GM19328 (cell line): ENCODE results near the gene FNDC5.

Experiments used
- ATAC-seq: cut with Tn5 transposase; IDR thresholded peaks from one replicate; pipeline ENCODE4 v1.9.1; 2021; ENCODE audit warnings: mild to moderate bottlenecking, moderate library complexity; ENCODE audit not compliant: unreplicated experiment

FNDC5 gene

DNA sequence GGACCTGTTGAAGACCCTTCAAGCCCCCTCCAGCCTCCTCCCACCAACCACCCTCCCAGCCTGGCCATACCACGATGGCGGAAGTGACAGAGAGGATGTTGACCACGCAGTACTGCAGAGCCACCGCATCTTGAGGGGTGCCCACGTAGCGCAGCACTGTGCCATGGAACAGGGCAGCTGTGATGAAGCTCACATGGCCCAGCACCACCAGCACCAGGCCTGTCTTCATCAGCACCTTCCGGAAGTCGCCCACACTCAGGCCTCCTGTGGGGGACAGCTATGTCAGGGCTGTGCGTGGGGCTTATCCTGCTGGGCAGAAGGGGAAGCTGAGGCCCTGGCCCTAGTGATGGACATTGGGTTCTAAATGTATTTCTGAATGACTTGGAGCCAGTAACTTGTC, 27.3 kb upstream of the FNDC5 start:
- ATAC-seq = no peak

DNA sequence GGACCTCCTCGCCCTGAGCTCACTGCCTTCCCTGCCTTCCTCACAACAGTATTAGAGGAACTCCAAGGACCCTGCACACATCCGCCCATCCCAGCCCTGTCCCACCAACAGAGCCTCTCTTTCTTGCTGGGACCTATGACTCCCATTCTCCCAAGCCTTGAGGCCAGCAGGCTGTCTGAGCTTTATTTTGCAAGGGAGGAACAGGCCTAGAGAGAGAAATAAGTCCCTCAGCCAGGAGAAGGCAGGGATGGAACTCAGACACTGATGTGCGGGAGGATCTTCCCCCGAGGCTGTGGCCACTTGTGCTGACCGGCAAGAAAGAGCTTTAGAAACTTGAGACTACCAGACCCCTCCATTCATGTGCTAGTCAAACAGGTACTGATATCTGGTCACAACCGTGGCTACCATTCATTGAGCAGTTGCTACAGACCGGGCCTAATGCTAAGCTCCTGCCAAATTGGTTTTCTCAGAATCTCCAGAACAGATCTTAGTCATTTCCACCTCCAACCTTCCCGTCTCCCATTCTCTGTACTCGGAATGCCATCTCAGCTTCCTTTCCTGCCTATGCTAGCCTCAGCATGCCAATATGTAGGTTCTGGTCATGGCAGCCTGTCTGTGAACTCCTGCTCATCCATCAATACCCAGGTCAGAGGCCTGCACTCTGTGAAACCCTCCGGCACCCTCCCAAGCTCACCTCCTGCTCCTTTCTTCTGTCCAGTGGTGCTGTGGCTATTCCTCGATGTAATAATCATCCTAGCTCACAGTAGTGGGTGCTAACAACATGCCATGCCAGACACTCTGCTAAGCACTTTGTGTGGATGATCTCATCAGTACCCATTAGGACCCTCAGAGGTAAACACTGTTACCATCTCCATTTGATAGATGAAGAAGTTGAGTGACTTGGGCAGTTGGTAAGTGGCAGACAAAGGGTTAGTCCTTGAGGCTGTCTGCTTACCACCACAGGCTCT, 26.7 kb upstream of the FNDC5 start:
- no peak for ATAC-seq

DNA sequence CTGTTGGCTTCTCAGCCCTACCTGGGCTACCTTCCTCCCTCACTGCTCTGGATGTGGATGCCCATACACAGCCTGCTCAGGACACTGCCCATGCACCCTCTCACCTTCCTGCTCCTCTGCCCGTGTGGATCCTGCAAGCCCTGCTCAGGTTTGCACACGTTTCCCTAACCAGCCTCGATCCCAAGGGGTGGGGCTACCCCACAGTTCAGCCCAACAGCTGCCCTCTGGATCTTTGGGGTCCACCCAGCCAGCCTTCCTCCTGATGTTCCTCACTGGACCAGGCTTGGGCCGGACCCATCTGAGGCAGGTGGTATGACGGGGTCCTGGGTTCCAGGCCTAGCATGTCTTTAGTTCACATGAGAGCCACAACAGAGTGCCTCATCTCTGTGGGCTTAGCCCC, 25.7 kb upstream of the FNDC5 start:
- no peak for ATAC-seq

DNA sequence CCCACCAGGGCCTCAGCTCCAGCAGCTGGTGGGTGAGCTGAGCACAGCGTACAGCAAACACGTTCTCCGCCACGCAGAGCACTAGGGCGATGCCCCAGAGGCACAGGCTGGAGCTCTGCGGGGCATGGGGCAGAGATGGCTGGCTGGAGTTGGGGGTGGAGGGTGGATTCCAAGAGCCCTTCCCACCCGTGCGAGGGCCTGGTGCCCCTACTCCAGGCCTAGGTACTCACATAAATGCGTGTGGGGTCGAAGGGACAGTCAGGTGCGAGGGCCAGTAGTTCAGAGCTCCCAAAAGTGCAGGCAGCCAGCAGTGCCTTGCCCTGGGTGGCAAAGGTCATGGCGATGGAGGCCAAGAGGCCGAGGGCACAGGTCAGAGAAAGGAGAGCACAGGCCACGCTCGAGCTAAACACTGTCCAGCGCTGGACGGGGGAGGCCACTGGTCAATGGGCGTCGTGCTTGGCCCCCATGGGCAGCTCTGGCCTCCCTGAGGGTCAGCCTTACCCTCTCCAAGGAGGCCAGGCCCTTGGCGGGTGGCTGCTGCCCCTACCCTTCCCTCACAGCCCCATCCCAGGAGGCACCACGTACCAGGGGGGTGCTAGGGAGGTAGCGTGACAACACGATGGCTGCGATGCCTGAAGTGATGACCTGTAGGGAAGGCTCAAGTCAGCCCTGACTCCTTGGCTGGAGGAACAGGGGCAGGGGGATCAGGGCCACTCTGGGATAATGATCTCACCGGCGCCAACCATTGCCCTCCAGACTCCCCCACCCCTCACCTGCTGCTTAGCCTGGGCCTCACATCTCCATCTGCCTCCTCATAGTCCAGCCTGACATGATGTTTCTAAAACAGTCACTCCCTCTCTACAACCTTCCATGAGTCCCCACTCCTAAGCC, 24.9 kb upstream of the FNDC5 start:
- ATAC-seq = no peak

DNA sequence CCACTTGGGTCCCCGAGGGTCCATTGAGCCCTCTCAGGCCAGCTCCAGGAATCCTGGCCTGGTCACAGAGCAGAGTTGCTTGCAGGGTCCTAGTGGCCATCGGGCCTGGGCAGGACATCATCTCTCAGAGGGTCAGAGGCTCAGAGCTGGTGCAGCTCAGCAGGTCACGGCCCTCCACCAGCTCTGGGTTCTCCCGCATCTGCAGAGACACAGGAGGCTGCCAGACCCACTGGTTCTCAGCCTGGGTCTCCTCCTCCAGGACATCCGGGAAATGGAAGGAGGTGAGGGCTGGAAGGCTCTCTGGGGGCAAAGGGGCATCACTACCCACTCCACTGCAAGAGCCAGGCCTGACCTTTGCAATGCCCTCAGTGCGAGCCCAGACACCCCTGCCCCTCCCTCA, 24.0 kb upstream of the FNDC5 start:
- no peak for ATAC-seq

GRCh38 chr1:32894019-32894600, 23.4 kb upstream of the FNDC5 start:
- no peak for ATAC-seq

DNA sequence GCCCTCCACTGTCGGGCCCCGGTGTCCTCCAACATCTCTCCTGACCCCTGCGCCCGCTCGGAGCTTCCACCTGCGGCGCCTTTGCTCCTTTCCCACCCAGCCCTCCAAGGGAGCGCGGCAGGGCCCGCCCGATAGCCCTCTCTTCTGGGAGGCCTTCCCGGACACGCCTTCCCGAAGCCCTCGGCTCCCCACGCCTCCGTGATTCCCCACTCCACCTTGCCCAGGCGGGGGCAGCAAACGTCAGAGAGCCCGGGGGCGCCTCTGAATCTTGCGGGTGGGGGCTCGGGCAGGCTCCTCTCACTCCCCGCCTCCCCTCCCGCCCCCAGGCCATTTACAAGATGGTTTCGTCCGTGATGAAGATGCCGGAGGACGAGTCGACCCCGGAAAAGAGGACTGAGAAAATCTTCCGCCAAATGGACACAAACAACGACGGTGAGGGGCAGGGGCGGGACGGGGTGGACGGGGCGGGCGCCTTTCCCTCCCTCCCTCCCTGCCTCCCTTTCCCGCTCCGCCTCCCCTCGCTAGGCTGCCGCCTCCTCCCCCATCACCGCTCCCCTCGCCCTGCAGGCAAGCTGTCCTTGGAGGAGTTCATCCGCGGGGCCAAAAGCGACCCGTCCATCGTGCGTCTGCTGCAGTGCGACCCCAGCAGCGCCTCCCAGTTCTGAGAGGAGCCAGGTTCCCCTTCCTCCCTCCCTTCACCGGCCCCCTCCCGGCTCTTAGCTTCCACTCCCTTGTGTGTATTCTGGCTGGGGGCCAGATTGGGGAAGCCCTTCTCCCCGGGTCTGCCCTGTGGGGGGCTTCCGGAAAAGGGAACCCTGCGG, 22.7 kb upstream of the FNDC5 start:
- no peak for ATAC-seq

DNA sequence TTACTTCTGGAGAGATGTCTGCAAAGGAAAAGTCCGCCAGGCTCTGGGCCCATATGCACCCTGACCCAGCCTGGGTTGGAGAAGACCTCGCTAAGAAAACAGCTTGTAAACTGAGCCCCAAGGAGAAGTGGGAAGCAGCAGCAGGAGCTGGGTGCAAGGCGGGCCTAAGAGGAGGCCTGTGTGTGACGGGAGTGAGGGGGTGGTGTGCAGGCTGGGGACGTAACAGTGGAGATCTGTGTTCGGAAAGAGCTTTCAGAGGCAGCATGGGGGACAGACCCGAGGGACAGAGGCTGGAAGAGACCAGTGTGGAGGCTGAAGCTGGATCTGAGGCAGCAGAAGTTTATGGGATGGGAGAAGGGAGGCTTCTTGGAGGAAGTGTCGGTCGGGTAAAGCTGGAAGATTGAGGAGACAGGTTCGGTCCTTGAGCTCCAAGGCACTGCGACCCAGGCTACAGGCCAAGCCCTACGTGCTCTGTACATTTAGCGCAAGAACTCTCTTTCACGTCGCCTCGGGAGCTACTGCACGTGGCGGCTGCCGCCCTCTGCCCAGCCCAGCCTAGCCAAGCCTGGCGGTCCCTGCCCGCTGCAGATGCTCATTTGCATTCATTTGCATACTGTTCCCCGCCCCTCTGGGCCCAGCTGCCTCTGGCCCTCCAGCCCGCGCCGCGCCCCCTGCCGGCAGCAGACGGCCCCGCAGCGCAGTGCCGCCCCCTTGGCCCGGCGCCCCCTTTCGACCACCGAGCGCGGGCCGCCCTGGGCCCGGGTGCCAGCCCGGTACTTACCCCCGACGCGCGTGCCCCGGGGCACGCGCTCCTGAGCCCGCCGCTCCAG, 21.9 kb upstream of the FNDC5 start:
- no peak for ATAC-seq

DNA sequence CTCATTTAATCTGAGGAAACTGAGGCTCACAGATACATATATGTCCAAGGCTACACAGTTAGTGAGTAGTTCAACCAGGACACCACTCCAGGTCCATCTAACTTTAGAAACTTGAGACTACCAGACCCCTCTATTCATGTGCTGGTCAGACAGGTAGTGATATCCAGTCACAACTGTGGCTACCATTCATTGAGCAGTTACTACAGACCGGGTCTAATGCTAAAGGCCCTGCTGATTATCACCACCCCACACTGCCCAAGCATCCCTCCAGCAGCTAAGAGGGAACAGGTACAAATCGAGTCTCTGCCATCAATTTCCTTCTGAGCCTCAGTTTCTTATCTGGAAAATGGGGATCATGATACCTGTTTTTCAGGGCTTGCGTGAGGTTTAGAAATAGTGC, 20.9 kb upstream of the FNDC5 start:
- ATAC-seq = no peak

DNA sequence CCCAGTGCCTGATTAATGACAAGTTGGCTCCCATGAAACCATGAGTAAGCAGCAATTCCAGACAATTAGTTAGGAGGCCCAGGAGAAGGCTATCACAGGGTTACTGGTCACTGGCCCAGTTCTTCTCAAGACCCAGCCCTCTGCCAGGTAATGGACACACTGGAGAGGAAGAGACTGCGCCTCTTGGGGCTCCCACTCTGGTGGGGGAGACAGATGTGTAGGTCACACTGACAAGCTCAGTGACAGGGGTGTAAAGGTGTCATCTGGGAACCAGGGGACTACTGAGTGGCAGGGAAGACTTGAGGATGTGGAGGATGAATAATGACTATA, 20.5 kb upstream of the FNDC5 start:
- no peak for ATAC-seq

DNA sequence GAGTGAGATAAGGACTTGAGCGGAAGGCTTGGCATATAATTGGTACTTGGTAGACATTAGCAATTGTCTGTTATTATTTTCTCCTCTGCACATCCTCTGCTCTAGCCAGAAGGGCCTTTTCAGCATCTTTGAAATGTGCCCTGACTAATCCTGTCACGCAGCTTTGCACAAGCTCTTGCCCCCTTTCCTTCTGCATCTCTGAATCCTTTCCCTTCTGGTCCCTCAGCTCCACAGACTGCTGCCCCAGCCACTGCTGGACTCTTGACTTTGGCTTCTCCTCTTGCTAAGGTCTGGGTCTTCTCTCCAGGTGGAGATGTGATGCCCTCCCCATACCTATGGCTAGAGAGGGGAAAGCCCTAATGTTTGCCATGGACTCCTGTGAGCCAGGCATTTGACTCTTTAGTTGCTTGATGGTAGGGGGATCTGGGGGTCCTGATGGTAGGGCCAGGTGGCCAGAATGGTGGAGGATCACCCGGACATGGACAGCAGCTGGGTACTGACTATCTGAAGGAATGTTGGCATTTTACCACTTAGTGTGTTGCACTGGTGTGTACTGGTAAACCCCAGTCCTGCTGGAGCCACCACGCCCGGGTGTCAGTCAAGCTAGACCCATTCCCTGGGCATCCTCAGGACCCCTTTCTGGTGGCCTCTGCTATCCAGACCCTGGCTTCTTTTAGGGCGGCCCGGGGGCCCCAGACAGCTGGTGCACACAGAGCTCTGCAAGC, 20.0 kb upstream of the FNDC5 start:
- no peak for ATAC-seq

DNA sequence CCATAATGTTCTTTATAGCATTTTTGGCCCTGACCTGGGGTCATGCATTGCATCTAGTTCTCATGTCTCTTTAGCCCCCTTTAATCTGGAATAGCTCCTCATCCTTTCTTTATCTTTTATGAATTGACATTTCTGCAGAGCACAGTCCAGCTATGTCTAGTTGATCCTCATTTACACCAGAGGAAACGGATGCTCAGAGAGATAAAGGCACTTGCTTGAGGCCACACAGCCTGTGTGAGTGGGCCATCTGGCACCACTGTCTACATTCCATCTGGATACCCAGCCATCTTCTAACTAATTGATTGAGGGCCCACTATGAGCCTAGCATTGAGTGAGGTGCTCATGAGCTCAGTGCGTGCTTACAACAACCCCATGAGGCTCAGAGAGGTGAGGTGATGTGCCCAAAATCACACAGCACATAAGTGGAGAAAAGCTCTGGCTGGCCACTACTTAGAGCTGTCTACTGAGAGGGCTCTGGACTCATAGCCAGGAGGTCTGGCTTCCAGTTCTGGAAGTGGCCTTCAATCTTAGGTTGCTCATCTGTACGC, 19.1 kb upstream of the FNDC5 start:
- no peak for ATAC-seq

- ATAC-seq = no peak
These were observed 18.1 kb upstream of the FNDC5 start for GRCh38 chr1:32888677-32889420.

GRCh38 chr1:32888134-32888533, 17.4 kb upstream of the FNDC5 start:
- no peak for ATAC-seq

DNA sequence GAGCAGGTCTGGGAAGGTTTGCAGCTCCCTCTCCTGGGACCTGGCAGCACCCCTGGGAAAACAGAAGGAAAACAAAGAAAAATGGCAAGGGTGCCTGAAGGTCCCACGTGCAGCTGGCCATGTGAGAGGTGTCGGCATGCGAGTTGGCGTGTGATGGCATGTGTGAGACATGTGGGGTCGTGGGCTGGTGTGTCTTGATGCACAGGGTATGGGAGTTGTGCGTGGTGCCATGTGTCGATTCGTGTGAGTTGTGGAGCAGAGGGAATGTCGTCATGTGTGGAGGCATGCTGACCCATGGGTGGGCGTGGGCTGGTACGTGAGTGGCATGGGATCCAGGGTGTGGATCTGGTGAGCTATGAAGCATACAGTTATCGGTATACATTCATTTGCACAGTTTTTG, 16.9 kb upstream of the FNDC5 start:
- ATAC-seq = no peak

DNA sequence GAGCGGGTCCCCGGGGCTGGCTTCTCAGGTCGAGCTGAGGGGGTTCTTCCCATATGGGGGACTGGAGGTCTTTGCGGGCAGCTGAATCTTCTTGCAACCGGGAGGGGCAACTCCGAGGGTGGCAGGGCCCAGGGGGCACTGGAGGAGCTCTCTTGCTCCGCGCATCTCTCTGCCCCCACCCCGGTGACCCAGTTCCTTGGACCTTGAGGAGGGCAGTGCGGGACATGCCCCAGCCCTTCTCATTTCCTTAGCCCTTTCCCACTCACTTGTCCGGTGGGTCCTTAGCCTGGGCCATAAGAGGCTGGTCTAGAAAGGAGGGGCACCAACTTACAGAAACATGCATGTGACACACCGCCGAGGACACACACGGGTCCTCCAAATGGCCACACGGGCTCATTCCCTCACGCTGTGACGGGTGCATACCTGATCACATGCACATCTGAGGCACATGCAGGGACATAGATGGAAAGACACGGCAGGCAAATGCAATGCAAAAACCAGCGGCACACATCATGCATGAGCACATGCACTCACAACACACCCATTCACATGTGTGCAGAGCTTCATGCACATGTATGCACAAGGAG, 16.2 kb upstream of the FNDC5 start:
- ATAC-seq = no peak

DNA sequence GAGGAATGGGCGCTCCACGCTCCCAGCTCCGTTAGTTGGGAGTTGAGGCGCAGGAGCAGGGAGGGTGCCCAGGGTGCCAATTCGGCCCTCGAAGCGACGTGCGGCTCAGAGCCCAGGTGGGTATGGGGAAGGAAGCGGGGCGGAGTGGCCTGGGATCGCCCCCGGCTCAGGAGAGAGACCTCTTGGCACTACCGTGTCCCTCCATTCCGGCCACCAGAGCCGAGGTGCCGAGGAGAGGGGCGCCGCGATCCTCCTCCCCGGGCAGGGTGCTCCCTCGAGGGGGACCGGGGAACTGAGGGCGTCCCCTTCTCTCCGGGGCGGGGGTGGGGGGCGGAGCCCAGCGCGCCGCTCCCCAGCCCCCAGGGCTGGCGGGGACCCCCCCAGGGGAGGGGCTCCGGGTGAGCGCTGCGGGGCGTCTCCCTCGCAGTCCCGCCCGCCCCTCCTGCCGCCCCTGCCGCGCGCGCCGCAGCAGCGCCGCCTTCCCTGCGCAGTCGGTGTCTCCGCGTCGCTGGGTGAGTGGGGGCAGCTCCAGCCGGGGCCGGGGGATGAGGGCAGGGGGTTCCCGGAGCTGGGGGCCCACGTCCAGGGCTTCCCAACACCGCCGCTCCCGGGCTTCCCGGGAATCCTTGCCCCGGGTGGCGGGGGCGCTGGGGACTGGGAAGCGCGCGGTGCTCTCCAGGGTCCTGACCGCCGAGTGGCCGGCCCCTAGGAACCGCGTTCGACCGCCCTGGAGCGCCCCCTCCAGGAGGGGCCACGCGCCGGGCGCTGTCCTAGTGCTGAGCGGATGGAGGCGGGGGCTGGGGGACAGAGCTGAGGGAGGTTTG, 15.5 kb upstream of the FNDC5 start, which contains the start of gene HPCA:
Gene HPCA (plus strand): TSS at position 488 of the 824 bp plus-strand sequence. CDS start 2,408 bp downstream, outside the sequence.
- ATAC-seq = no peak
